CD4-positive, alpha-beta T cell (primary cell): Measurements from ENCODE around the gene LMX1B. TPM values are rescaled to one million over a fixed set of nuclear protein-coding genes. Genes with fewer than 3 reads are reported as not detected.

Experiments
- ATAC-seq: fragments of 200-7000 bp; cut with Tn5 transposase; one replicate; pipeline ENCODE4 v1.10.0; 2022; ENCODE audit warnings: mild to moderate bottlenecking; ENCODE audit not compliant: poor library complexity
- CTCF ChIA-PET: fragments of 350-600 bp; sonication (Branson Sonifier 250); formaldehyde crosslinking; loops from one replicate; lab custom pipeline; 2021; ENCODE audit warnings: antibody characterized with exemption, inconsistent platforms; lab: Charles Lee
- POLR2A ChIA-PET: fragments of 350-600 bp; sonication (Branson Sonifier 250); formaldehyde crosslinking; loops from one replicate; lab custom pipeline; 2021; ENCODE audit warnings: antibody characterized with exemption, inconsistent platforms; lab: Charles Lee
- DNase-seq, 14 experiments: peaks; one replicate each; pipeline ENCODE4 v3.0.0-alpha.2; 2013 to 2020; ENCODE audit warnings: mixed read lengths in 2 of 14
- H3K27ac ChIP-seq, 2 donors: one replicate each; pipeline versions ENCODE4 v1.5.1 to v1.7.0; 2013; ENCODE audit warnings: low read length in 2 of 2, low read depth in 1 of 2, mild to moderate bottlenecking in 1 of 2
- H3K27me3 ChIP-seq, 2 experiments: 1 replicate in 1 of 2; 2 replicates in 1 of 2; pipeline versions ENCODE4 v1.6.1 to v1.7.0; 2013; ENCODE audit warnings: low read length in 2 of 2, control low read depth in 1 of 2, mild to moderate bottlenecking in 1 of 2, moderate library complexity in 1 of 2; ENCODE audit not compliant: insufficient read depth in 2 of 2, control insufficient read depth in 1 of 2
- H3K36me3 ChIP-seq: one replicate; pipeline ENCODE4 v1.6.1; 2013; ENCODE audit warnings: low read length, control low read depth; ENCODE audit not compliant: insufficient read depth
- H3K4me1 ChIP-seq: one replicate; pipeline ENCODE4 v1.6.1; 2013; ENCODE audit warnings: low read length, control low read depth; ENCODE audit not compliant: insufficient read depth
- H3K4me3 ChIP-seq: one replicate; pipeline ENCODE4 v1.5.1; 2013; ENCODE audit warnings: mild to moderate bottlenecking, low read length, moderate library complexity
- H3K9me3 ChIP-seq, 2 experiments: 1 replicate in 1 of 2; 2 replicates in 1 of 2; pipeline versions ENCODE4 v1.6.1 to v1.7.0; 2013; ENCODE audit warnings: low read length in 2 of 2, mild to moderate bottlenecking in 2 of 2, control low read depth in 1 of 2, moderate library complexity in 1 of 2; ENCODE audit not compliant: control insufficient read depth in 1 of 2, insufficient read depth in 1 of 2
- H3K27ac Mint-ChIP-seq: one replicate; pipeline ENCODE4 v1.8.0; 2020; ENCODE audit warnings: mixed read lengths
- H3K27me3 Mint-ChIP-seq: one replicate; pipeline ENCODE4 v1.8.0; 2021; ENCODE audit warnings: mixed read lengths
- H3K36me3 Mint-ChIP-seq: one replicate; pipeline ENCODE4 v1.8.0; 2021; ENCODE audit warnings: low read depth, mixed read lengths
- H3K4me1 Mint-ChIP-seq: one replicate; pipeline ENCODE4 v1.8.0; 2021; ENCODE audit warnings: low read depth, mixed read lengths
- H3K4me3 Mint-ChIP-seq: one replicate; pipeline ENCODE4 v1.8.0; 2020; ENCODE audit warnings: mild to moderate bottlenecking, mixed read lengths
- H3K9me3 Mint-ChIP-seq: one replicate; pipeline ENCODE4 v1.8.0; 2020; ENCODE audit warnings: mixed read lengths
- CTCF ChIP-seq: fragments of 200-600 bp; IDR thresholded peaks from one replicate; pipeline ENCODE4 v1.8.0; 2022; ENCODE audit warnings: antibody characterized with exemption, mild to moderate bottlenecking
- intact Hi-C, 2 experiments: fragments of 100-400 bp; cut with DNase I in 1 of 2; cut with micrococcal nuclease in 1 of 2; formaldehyde crosslinking; loops; one replicate each; pipeline versions ENCODE4 v1.15.1 to v1.9.0; 2023 to 2025; cut with DNase I, micrococcal nuclease
- total RNA-seq, 174 experiments: library from RNA in 2 of 174; stranded (reverse) in 2 of 174; gene quantifications; one replicate each; pipeline ENCODE4 v1.2.3 and lab custom pipeline; 2021 to 2026

Gene LMX1B
- total RNA-seq, 2 experiments from 2014 or later = not detected

- TF ChIP-seq CTCF = no peak
- Histone ChIP-seq H3K36me3 (no peaks in the 10 kb centered on the region), H3K4me3 (peak overlapping the region; percentile 3), H3K9me3 (no peaks in the 10 kb centered on the region), H3K4me1 (peaks cover 46% of the 10 kb centered on the region), H3K27me3 (no peaks in the 10 kb centered on the region), H3K27ac (peak overlapping the region; percentile 77 to 87)
- ChIA-PET POLR2A (interaction anchor here (2.2 kb wide), 1 partner anchor 14 kb away, joined by 21 read pairs; no protein-coding TSS in a partner anchor), CTCF (interaction anchor here (2.0 to 4.8 kb wide), 2 partner anchors 14 to 62 kb away, joined by 8 to 30 read pairs; no protein-coding TSS in a partner anchor)
- Mint-ChIP-seq H3K36me3 (peaks cover 4% of the 10 kb centered on the region), H3K4me3 (peak overlapping the region; percentile 89), H3K4me1 (peaks cover 50% of the 10 kb centered on the region), H3K27me3 (no peaks in the 10 kb centered on the region), H3K27ac (peak overlapping the region; percentile 96), H3K9me3 (no peaks in the 10 kb centered on the region)
- intact Hi-C loops = loop anchor here in 1 of 2 experiments (5.0 to 10.0 kb wide), 2 partner anchors 143 to 195 kb away; partner anchors contain the start of genes RALGPS1 and ZBTB34
- ATAC-seq = peak; percentile 73
- peak; percentile 76 to 97 (median 86) for DNase-seq
Observed at GRCh38 chr9:126719618-126720031, 105.9 kb downstream of the LMX1B start.

GRCh38 chr9:126720036-126720435, 106.3 kb downstream of the LMX1B start:
- Histone ChIP-seq H3K27ac (peak overlapping the region; percentile 77 to 87), H3K4me3 (peak overlapping the region; percentile 3), H3K27me3 (no peaks in the 10 kb centered on the region), H3K9me3 (no peaks in the 10 kb centered on the region), H3K36me3 (no peaks in the 10 kb centered on the region), H3K4me1 (peaks cover 46% of the 10 kb centered on the region)
- Mint-ChIP-seq H3K4me3 (peak overlapping the region; percentile 89), H3K36me3 (peaks cover 4% of the 10 kb centered on the region), H3K9me3 (no peaks in the 10 kb centered on the region), H3K27ac (peak overlapping the region; percentile 96), H3K4me1 (peaks cover 50% of the 10 kb centered on the region), H3K27me3 (no peaks in the 10 kb centered on the region)
- ATAC-seq = no peak
- POLR2A ChIA-PET = interaction anchor here (2.2 kb wide), 1 partner anchor 14 kb away, joined by 21 read pairs; no protein-coding TSS in a partner anchor
- intact Hi-C loops = loop anchor here in 1 of 2 experiments (5.0 to 10.0 kb wide), 2 partner anchors 142 to 195 kb away; partner anchors contain the start of genes RALGPS1 and ZBTB34
- no peak for TF ChIP-seq CTCF
- no peak for DNase-seq
- CTCF ChIA-PET = interaction anchor here (2.0 to 4.8 kb wide), 2 partner anchors 14 to 62 kb away, joined by 8 to 30 read pairs; no protein-coding TSS in a partner anchor

- DNase-seq = peak in 3 of 14 experiments; percentile 5 to 29 (median 13)
- TF ChIP-seq CTCF = no peak
- H3K27ac ChIP-seq = peak overlapping the region; percentile 93 to 97
- Mint-ChIP-seq H3K9me3 (no peaks in the 10 kb centered on the region), H3K4me1 (peaks cover 50% of the 10 kb centered on the region), H3K4me3 (peak overlapping the region; percentile 89), H3K27me3 (no peaks in the 10 kb centered on the region), H3K27ac (peak overlapping the region; percentile 96), H3K36me3 (peaks cover 4% of the 10 kb centered on the region)
- POLR2A ChIA-PET = interaction anchor here (2.2 to 2.8 kb wide), 2 partner anchors 15 to 84 kb away, joined by 21 to 25 read pairs; partner anchors contain the start of gene ZBTB43
- peaks cover 46% of the 10 kb centered on the region for H3K4me1 ChIP-seq
- intact Hi-C loops = loop anchor here in 1 of 2 experiments (5.0 to 10.0 kb wide), 2 partner anchors 141 to 194 kb away; partner anchors contain the start of genes RALGPS1 and ZBTB34
- CTCF ChIA-PET = interaction anchor here (2.0 to 4.8 kb wide), 2 partner anchors 15 to 61 kb away, joined by 8 to 30 read pairs; no protein-coding TSS in a partner anchor
- no peaks in the 10 kb centered on the region for H3K9me3 ChIP-seq
- H3K4me3 ChIP-seq = no peak overlapping the region
- H3K27me3 ChIP-seq = no peaks in the 10 kb centered on the region
- ATAC-seq = no peak
- H3K36me3 ChIP-seq = no peaks in the 10 kb centered on the region
Observed at GRCh38 chr9:126720661-126721563, 107.2 kb downstream of the LMX1B start.
